Memory B cell (primary cell): ENCODE measurements around the gene AHNAK.
"Not testable (repeated sequence)": the region's sequence is repeated elsewhere in the genome, so short reads cannot be mapped to it uniquely, and the experiment has no call there.

Source experiments
- ATAC-seq: fragments of 150-1000 bp; cut with Tn5 transposase; 2 replicates; pipeline ENCODE4 v1.10.0; 2021; ENCODE audit warnings: low read depth, mild to moderate bottlenecking, moderate library complexity
- DNase-seq, 2 donors: peaks; one replicate each; pipeline ENCODE4 v3.0.0; 2022; ENCODE audit warnings: low spot score in 2 of 2
- H3K27ac Mint-ChIP-seq: one replicate; pipeline ENCODE4 v1.8.0; 2022; ENCODE audit warnings: mild to moderate bottlenecking, moderate library complexity, mixed read lengths
- H3K27me3 Mint-ChIP-seq: one replicate; pipeline ENCODE4 v1.8.0; 2022; ENCODE audit warnings: mixed read lengths
- H3K36me3 Mint-ChIP-seq: one replicate; pipeline ENCODE4 v1.8.0; 2022; ENCODE audit warnings: mild to moderate bottlenecking, mixed read lengths
- H3K4me1 Mint-ChIP-seq: one replicate; pipeline ENCODE4 v1.8.0; 2022; ENCODE audit warnings: mixed read lengths
- H3K4me3 Mint-ChIP-seq: one replicate; pipeline ENCODE4 v1.8.0; 2022; ENCODE audit warnings: mild to moderate bottlenecking, moderate library complexity, mixed read lengths
- H3K9me3 Mint-ChIP-seq: one replicate; pipeline ENCODE4 v1.8.0; 2022; ENCODE audit warnings: mixed read lengths

AHNAK gene

DNA sequence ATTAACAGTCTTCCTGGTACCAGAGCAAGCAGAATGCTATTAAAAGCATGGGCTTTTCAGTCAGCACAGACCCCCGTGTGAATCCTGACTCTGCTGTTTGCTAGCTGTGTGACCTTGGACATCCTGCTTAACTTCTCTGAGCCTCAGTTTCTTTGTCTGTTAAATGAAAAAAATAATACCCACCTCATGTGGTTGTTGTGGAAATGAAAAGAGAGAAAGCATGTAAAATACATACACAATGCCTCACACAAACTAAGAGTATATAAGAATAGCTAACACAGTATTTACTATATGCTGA lies 39.5 kb downstream of the AHNAK start:
- no peak overlapping the region for H3K27ac Mint-ChIP-seq

DNA sequence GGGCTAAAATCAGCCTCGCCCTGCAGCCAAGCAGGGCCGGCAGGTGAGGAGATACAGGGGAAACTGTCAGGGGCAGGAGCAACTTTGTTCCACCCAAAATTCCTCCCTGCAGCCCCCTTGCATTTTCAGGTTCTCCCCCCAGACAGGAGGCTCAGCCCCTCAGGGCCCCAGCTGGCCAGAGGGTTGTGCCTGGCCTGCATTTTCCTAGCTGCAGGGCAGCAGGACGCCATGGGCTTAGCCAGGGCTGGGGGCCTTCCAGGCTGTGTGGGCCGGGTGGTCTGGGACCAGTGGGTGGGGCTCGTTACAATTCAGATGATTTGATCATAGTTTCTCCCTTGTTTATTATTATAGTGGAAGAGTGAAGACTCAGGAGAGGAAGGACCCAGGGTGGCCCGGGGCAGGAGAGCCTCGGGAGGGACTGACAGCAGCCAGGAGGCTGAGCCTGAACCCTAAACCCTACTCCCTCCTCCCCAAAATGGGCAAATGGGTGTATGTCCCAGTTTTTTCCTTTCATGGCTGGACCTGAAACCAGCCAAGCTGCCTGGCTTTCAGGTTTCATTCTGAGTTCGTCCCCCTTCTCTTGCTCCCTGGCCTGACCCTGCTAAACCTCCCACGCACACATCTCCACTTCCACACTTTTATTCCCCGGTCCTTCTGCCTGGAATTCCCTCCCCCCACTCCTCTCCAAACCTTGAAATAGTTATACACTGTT lies 40.0 kb downstream of the AHNAK start:
- Mint-ChIP-seq H3K27me3 (no peaks in the 10 kb centered on the region), H3K4me3 (no peak overlapping the region), H3K4me1 (peaks cover 9% of the 10 kb centered on the region), H3K36me3 (no peaks in the 10 kb centered on the region), H3K9me3 (no peaks in the 10 kb centered on the region), H3K27ac (no peak overlapping the region)
- ATAC-seq: no peak
- no peak for DNase-seq

More for the DNA sequence above, 39.5 kb downstream of the AHNAK start:
- H3K4me3 Mint-ChIP-seq: no peak overlapping the region
- ATAC-seq (no peak), DNase-seq (no peak)
- H3K9me3 Mint-ChIP-seq: no peaks in the 10 kb centered on the region
- H3K27me3 Mint-ChIP-seq: no peaks in the 10 kb centered on the region
- H3K4me1 Mint-ChIP-seq: peaks cover 10% of the 10 kb centered on the region
- no peaks in the 10 kb centered on the region for H3K36me3 Mint-ChIP-seq

DNA sequence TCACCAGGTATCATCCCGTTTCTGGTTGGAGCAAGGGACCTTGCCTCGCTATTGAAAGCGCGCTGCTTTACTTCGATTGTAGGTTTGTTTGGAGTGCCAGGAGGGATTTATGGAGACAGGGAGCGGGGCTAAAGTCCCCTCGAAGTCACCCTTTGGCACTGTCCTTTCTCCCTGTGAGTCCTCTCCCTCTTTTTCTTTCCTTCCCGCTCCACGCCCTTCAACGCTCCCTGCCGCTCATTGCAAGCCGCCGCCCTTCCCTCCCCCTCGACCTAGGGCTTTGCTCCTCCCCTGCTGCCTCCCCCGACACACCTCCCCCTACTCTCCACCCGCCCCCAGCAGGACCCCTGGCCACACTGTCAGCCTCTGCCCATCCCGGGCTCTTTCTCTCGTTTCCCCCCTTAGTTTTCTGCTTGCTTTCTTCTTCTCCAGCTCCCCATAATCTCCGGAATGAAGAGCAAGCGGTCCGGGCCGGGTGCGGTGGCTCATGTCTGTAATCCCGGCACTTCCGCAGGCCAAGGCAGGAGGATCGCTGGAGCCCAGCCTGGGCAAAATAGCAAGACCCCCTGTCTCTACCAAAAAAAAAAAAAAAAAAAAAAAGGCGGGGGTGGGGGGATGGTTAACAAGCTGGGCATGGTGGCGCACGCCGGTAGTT lies 41.0 kb downstream of the AHNAK start:
- Mint-ChIP-seq H3K27me3 (no peaks in the 10 kb centered on the region), H3K36me3 (no peaks in the 10 kb centered on the region)

DNA sequence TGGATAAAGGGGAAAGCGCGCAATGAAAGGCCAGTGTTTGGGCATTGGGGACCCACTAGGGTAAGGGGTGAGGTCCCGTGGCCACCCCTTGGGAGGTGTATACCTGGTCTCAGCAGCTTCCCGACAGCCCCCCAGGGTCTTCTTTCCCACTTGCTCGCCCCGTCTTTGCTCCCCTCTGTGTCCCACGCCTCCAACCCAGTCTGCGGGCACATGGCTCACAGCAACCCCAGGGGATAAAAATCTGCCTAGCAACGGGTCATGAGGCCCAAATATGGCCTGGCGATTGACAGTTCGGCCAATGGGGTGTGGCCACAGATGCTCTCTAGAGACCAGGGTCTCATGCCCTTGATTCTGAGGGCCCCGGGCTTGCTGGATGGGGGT lies 41.6 kb downstream of the AHNAK start:
- Mint-ChIP-seq H3K36me3 (no peaks in the 10 kb centered on the region), H3K27me3 (no peaks in the 10 kb centered on the region), H3K4me1 (peaks cover 9% of the 10 kb centered on the region), H3K9me3 (no peaks in the 10 kb centered on the region), H3K4me3 (no peak overlapping the region), H3K27ac (no peak overlapping the region)
- no peak for ATAC-seq
- no peak for DNase-seq

More for the DNA sequence above, 41.0 kb downstream of the AHNAK start:
- no peak for ATAC-seq
- Mint-ChIP-seq H3K4me1 (peaks cover 9% of the 10 kb centered on the region), H3K4me3 (no peak overlapping the region), H3K9me3 (no peaks in the 10 kb centered on the region), H3K27ac (no peak overlapping the region)
- no peak for DNase-seq

DNA sequence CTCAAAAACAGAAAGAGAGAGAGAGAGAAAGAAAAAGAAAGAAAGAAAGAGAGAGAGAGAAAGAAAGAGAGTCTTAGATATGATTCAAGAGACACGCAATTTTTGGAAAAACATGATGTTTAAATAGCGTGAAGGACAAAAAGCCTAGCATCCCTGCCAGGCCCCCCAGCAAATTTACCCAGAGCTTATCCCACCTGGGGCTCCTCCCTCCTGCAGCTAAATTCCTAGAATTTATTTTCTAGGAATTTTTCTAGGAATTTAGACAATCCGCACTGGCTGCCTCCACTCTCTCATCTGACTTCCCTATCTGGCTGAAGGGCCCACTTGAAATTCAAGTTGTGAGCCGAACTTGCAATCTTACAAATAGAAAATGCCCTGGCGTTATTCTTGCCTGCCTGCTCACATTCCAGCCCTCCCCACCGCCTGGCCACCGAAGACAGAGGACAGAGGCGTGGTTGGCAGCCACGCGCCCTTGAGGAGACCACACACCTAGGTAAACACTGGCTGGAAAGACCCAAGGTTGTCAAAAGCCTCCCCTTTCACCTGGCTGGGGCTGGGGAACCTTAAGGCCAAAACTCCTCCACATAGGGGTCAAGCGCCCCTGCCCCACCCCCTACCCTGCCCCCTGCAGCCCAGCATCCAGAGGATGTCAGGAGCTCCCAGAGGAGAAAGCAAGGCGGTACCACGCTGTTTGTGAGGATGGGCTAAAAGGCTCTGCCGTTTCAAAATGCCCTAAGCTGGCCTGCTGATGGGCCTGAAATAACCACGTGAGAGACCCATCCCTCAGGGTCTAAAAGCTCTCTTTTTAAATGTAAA lies 42.2 kb downstream of the AHNAK start:
- no peaks in the 10 kb centered on the region for H3K27me3 Mint-ChIP-seq
- H3K36me3 Mint-ChIP-seq: no peaks in the 10 kb centered on the region
- H3K9me3 Mint-ChIP-seq: no peaks in the 10 kb centered on the region
- ATAC-seq (no peak), DNase-seq (no peak)
- no peak overlapping the region for H3K4me3 Mint-ChIP-seq
- H3K27ac Mint-ChIP-seq: no peak overlapping the region
- peaks cover 9% of the 10 kb centered on the region for H3K4me1 Mint-ChIP-seq

DNA sequence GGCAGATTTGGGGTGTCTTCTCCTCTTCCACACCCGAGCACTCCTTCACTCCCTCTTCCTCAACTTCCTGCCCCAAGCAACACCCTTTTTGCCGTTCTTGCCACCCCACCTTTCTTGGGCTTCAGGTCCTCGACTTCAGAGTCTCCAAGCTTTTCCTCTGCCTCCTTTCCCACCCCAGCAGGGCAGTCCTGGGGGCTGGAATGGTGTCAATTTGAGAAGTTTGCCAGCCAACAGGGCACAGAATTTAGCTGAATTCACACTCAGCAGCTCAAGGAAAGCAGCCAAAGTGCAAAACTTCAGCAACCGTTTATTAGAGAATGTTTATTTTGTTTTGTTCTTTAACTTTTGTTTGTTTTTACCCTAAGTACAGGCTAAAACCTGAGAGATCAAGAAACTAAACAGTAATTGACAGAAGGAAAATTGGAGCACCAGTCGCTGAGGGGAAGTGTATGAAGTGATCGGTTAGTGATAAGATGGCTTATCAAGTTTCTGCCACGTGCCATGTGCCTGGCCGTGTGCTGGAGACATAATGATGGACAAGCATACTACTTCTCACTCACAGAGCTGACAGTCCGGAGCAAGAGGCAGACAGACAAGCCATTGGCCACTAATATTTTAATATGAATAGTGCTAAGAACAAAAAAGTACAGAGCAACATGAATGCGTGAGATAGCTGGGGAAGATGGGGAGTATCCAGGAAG lies 44.4 kb downstream of the AHNAK start:
- Mint-ChIP-seq H3K9me3 (no peaks in the 10 kb centered on the region), H3K36me3 (no peaks in the 10 kb centered on the region), H3K4me1 (peaks cover 5% of the 10 kb centered on the region), H3K27me3 (no peaks in the 10 kb centered on the region), H3K27ac (no peak overlapping the region), H3K4me3 (no peak overlapping the region)
- DNase-seq (no peak), ATAC-seq (no peak)

DNA sequence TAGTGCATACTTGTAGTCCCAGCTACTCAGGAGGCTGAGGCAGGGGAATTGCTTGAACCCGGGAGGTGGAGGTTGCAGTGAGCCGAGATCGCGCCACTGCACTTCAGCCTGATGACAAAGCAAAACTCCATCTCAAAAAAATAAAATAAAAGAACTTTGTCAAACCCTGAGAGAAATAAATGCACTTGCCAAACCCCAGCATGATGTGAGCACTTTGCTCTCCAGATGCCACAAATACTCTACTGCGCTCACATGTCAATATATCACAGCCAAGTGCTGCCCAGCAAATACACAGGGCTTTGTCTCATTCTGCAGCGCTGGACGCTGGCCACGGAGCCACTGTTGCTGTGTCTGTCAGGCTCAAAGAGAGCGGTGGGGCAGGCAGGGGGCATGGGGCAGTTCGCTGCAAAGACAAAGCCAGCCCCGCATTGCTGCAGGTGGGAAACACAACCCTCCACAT lies 45.1 kb downstream of the AHNAK start:
- peaks cover 6% of the 10 kb centered on the region for H3K4me1 Mint-ChIP-seq
- H3K27me3 Mint-ChIP-seq: no peaks in the 10 kb centered on the region
- no peaks in the 10 kb centered on the region for H3K9me3 Mint-ChIP-seq
- DNase-seq: no peak
- H3K4me3 Mint-ChIP-seq: no peak overlapping the region
- no peaks in the 10 kb centered on the region for H3K36me3 Mint-ChIP-seq
- no peak for ATAC-seq
- H3K27ac Mint-ChIP-seq: no peak overlapping the region

DNA sequence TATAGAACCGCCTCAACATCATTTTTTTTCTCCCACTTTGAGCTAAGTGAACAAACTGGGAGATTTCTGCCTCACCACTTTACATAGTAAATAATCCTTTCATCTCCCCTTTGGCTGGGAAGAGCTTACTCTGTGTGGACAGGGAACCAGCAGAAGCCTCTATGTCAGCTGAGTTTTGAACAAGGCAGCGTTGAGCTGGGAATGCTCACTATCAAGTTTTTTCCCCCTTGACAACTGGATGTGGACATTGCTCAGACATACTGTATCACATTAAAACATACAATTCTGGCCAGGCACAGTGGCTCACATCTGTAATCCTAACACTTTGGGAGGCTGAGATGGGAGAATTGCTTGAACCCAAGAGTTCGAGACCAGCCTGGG lies 46.0 kb downstream of the AHNAK start:
- ATAC-seq (no peak), DNase-seq (no peak)
- H3K4me1 Mint-ChIP-seq: peaks cover 5% of the 10 kb centered on the region
- H3K27ac Mint-ChIP-seq: no peak overlapping the region
- H3K9me3 Mint-ChIP-seq: no peaks in the 10 kb centered on the region
- no peaks in the 10 kb centered on the region for H3K27me3 Mint-ChIP-seq
- no peak overlapping the region for H3K4me3 Mint-ChIP-seq
- no peaks in the 10 kb centered on the region for H3K36me3 Mint-ChIP-seq

DNA sequence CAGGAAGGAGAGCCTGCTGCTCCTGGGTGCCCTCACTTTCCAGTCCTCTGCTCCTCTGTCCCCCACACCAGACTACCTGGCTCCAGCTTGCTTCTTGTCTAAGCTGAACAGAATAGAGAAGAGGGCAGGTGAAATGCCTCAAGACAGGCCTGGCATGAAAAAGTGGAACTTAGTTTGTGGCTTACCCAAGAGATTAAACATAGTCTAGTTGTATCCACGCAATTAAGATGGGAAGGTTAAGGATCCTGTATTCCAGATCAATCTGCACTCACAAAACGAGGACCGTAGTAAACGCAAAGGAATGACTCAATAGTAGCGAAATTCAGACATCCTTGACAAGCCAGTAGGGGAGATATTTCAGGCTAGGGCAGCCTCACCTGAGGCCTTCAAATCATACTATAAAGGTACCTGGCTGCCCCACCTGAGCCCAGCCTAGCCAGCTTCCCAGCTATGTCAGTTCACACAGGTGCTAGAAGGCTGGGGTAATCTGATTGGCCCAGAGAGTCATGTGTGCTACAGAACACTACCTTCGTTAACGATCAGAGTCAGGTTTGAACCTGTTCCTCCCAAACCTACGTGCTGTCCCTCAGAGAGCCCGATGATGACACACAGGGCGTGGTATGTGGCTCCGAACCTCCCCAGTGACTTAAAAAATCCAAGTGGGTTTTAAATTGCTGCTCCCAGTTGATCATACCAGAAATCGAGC lies 46.5 kb downstream of the AHNAK start:
- DNase-seq (no peak), ATAC-seq (no peak)
- no peaks in the 10 kb centered on the region for H3K27me3 Mint-ChIP-seq
- no peaks in the 10 kb centered on the region for H3K36me3 Mint-ChIP-seq
- H3K4me3 Mint-ChIP-seq: no peak overlapping the region
- peaks cover 2% of the 10 kb centered on the region for H3K4me1 Mint-ChIP-seq
- no peak overlapping the region for H3K27ac Mint-ChIP-seq
- no peaks in the 10 kb centered on the region for H3K9me3 Mint-ChIP-seq

DNA sequence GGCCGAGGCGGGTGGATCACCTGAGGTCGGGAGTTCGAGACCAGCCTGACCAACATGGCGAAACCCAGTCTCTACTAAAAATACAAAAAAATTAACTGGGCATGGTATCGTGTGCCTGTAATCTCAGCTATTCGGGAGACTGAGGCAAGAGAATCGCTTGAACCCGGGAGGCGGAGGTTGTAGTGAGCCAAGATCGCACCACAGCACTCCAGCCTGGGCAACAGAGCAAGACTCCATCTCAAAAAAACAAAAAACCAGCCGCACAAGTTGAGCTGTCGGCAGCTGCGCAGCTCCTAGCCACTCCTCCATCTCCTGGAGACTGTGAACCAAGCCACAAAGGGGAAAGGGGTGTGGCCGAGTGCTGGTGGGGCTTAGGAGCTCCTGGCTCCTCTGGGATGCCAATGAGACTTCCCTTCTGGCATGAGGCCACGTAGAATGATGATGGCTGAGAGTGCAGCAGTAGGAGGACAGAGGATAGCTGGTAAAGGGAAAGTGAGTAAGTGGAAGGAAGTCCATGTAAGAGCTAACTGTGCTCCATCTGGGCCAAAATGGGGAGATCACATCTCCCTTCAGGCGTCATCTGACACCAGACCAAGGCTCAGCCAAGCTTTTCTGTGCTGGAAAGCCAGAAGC lies 47.2 kb downstream of the AHNAK start:
- ATAC-seq, H3K4me1 Mint-ChIP-seq, H3K27me3 Mint-ChIP-seq, H3K27ac Mint-ChIP-seq, H3K36me3 Mint-ChIP-seq, DNase-seq, H3K4me3 Mint-ChIP-seq, H3K9me3 Mint-ChIP-seq: not testable (repeated sequence)

DNA sequence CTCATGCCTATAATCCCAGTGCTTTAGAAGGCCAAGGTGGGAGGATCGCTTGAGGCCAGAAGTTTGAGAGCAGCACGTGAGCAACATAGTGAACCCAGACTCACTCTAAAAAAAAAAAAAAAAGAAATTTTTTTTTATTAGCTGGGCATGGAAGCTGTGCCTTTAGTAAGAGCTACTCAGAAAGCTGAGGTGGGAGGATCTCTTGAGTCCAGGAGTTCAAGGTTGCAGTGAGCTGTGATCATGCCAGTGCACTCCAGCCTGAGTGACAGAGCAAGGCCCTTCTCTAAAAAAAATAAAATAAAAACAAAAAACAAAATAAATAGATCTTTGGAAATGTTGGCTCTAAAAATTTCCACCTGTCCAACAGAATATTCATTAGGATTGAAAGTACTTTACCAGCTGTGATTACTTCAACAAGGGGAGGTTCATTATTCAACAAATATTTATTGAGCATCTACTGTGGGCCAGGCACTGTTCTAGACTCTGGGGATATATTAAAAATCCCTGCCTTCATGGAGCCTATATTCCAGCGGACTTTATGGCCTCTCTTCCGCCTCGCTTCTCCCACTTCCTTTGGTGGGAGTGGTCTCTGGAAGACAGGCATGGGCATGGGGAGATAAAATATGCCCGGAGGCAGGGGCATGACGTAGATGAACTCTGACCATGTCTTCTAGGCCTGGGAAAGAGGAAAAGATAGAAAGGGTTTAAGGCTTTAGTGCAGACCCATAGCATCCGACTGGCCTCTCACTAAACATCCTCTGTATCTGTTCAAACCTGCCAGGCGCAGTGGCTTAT lies 47.9 kb downstream of the AHNAK start:
- no peak for ATAC-seq
- H3K4me1 Mint-ChIP-seq: peaks cover 2% of the 10 kb centered on the region
- H3K27ac Mint-ChIP-seq: no peak overlapping the region

DNA sequence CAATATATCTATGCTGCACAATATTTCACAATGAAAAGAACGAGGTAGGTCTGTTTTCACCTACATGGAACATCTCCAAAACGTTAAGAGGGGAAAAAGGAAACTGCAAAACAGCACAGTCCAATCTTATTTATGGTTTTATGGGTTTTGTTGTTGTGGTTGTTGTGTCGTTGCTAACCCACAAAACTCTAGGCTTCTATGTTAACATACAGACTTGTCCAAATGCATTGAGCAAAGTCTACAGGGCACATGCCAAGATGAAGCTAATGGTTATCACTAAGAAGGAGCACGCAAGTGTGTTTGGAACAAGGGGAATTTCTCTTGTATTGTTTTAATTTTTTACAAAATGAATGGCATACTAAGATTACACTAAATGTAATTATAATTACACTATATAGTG lies 48.6 kb downstream of the AHNAK start:
- H3K36me3 Mint-ChIP-seq: no peaks in the 10 kb centered on the region
- H3K27ac Mint-ChIP-seq: no peak overlapping the region
- H3K4me3 Mint-ChIP-seq: no peak overlapping the region
- ATAC-seq: no peak
- peaks cover 2% of the 10 kb centered on the region for H3K4me1 Mint-ChIP-seq
- no peaks in the 10 kb centered on the region for H3K9me3 Mint-ChIP-seq
- no peaks in the 10 kb centered on the region for H3K27me3 Mint-ChIP-seq
- DNase-seq: no peak

More for the DNA sequence above, 47.9 kb downstream of the AHNAK start:
- no peak for DNase-seq
- no peaks in the 10 kb centered on the region for H3K36me3 Mint-ChIP-seq
- H3K4me3 Mint-ChIP-seq: no peak overlapping the region
- no peaks in the 10 kb centered on the region for H3K9me3 Mint-ChIP-seq
- H3K27me3 Mint-ChIP-seq: no peaks in the 10 kb centered on the region
